Upper lobe of left lung (tissue), 6 donors: Measurements from ENCODE around the gene TSKU. TPM values are rescaled to one million over a fixed set of nuclear protein-coding genes. Genes with fewer than 3 reads are reported as not detected.

Source experiments
- ATAC-seq, 2 donors: fragments of 200-7000 bp; cut with Tn5 transposase; one replicate each; pipeline ENCODE4 v1.9.1; 2022; ENCODE audit warnings: mild to moderate bottlenecking in 2 of 2, moderate library complexity in 2 of 2; ENCODE audit not compliant: low FRiP score in 2 of 2
- DNase-seq, 2 donors: peaks; one replicate each; pipeline ENCODE4 v3.0.0-alpha.2; 2019 to 2020
- H3K27ac ChIP-seq, 4 donors: fragments of 200-600 bp; sonication (generic); one replicate each; pipeline ENCODE4 v1.5.1; 2016 to 2019
- H3K27me3 ChIP-seq, 4 donors: fragments of 200-600 bp; sonication (generic); one replicate each; pipeline ENCODE4 v1.5.1; 2017 to 2019
- H3K36me3 ChIP-seq, 4 donors: fragments of 200-600 bp; sonication (generic); one replicate each; pipeline ENCODE4 v1.5.1; 2016 to 2019
- H3K4me1 ChIP-seq, 4 donors: fragments of 200-600 bp; sonication (generic); one replicate each; pipeline ENCODE4 v1.5.1; 2018 to 2019
- H3K4me3 ChIP-seq, 4 donors: fragments of 200-600 bp; sonication (generic); one replicate each; pipeline ENCODE4 v1.5.1; 2017 to 2019; ENCODE audit warnings: mild to moderate bottlenecking in 2 of 4, moderate library complexity in 1 of 4
- H3K9me3 ChIP-seq, 4 donors: fragments of 200-600 bp; sonication (generic); one replicate each; pipeline ENCODE4 v1.5.1; 2018 to 2019
- CTCF ChIP-seq, 6 experiments: fragments of 450-650 bp in 4 of 6; fragments of 200-600 bp in 2 of 6; sonication (generic) in 2 of 6; IDR thresholded peaks; one replicate each; pipeline ENCODE4 v1.5.1; 2016 to 2019; ENCODE audit warnings: antibody characterized with exemption in 6 of 6
- EP300 ChIP-seq, 4 donors: sonication (generic); formaldehyde crosslinking; IDR thresholded peaks; one replicate each; pipeline ENCODE4 v1.5.1; 2017; ENCODE audit warnings: antibody characterized with exemption in 4 of 4, control low read depth in 2 of 4
- POLR2A ChIP-seq, 4 donors: fragments of 450-650 bp; IDR thresholded peaks; one replicate each; pipeline ENCODE4 v1.5.1; 2016 to 2017; ENCODE audit warnings: antibody characterized with exemption in 4 of 4, mild to moderate bottlenecking in 2 of 4
- POLR2AphosphoS5 ChIP-seq, 2 donors: sonication (generic); formaldehyde crosslinking; IDR thresholded peaks; one replicate each; pipeline ENCODE4 v1.5.1; 2017; ENCODE audit warnings: antibody characterized with exemption in 2 of 2
- WGBS, 2 donors: methylation state at CpG; one replicate each; pipeline ENCODE4 v1.1.5; 2017 to 2018; 5-methylcytosine and 5-hydroxymethylcytosine counted together
- total RNA-seq, 6 donors: library from RNA; depleted of rRNA in 4 of 6; stranded (reverse); fragments of >200 nt in 4 of 6; gene quantifications; one replicate each; pipeline versions ENCODE4 v1.1.0 to v1.2.1, GENCODE V29; 2016 to 2021
- donor health status: DM: no; HTN: no; CAD: no; lungs with moderate emphysema.
- donor health status: DM: no; HTN: yes; CAD: no; lungs with severe emphysema.

Gene TSKU
- total RNA-seq, 6 donors from 2014 or later = 2.1 to 19.8 (median 9.5) TPM

- H3K4me3 ChIP-seq = no peak overlapping the region
- peak; percentile 17 to 72 for DNase-seq
- H3K27ac ChIP-seq = no peak overlapping the region
- H3K27me3 ChIP-seq = no peaks in the 10 kb centered on the region
- H3K36me3 ChIP-seq = peaks cover 0 to 6% (median 2%) of the 10 kb centered on the region in 4 donors
- peaks cover 18 to 30% (median 28%) of the 10 kb centered on the region in 4 donors for H3K4me1 ChIP-seq
- TF ChIP-seq EP300 (IDR thresholded peaks at IDR 0.05) (no peak), CTCF (IDR thresholded peaks at IDR 0.05) (no peak), POLR2AphosphoS5 (IDR thresholded peaks at IDR 0.05) (no peak), POLR2A (IDR thresholded peaks at IDR 0.05) (no peak)
- no peaks in the 10 kb centered on the region for H3K9me3 ChIP-seq
- no peak for ATAC-seq
- WGBS, 2 donors = 88 to 92% methylated on average over 4 to 21 of the region's 21 CpGs
These were observed 12.3 kb downstream of the TSKU start for GRCh38 chr11:76795290-76795935.

GRCh38 chr11:76795936-76796441 lies 12.8 kb downstream of the TSKU start:
- no peak for TF ChIP-seq CTCF (IDR thresholded peaks at IDR 0.05)
- TF ChIP-seq POLR2A (IDR thresholded peaks at IDR 0.05) = no peak
- TF ChIP-seq POLR2AphosphoS5 (IDR thresholded peaks at IDR 0.05) = no peak
- TF ChIP-seq EP300 (IDR thresholded peaks at IDR 0.05) = no peak
- H3K4me3 ChIP-seq = no peak overlapping the region
- 92 to 96% methylated on average over 17 to 22 of the region's 26 CpGs for WGBS, 2 donors
- H3K9me3 ChIP-seq = no peaks in the 10 kb centered on the region
- peaks cover 18 to 30% (median 28%) of the 10 kb centered on the region in 4 donors for H3K4me1 ChIP-seq
- peaks cover 0 to 6% (median 2%) of the 10 kb centered on the region in 4 donors for H3K36me3 ChIP-seq
- DNase-seq = peak; percentile 19 to 81
- no peak overlapping the region for H3K27ac ChIP-seq
- ATAC-seq = no peak
- no peaks in the 10 kb centered on the region for H3K27me3 ChIP-seq

GRCh38 chr11:76796511-76797198 lies 13.5 kb downstream of the TSKU start:
- no peak overlapping the region for H3K4me3 ChIP-seq
- H3K27me3 ChIP-seq = no peaks in the 10 kb centered on the region
- H3K4me1 ChIP-seq = peaks cover 21 to 35% (median 31%) of the 10 kb centered on the region in 4 donors
- no peak for TF ChIP-seq POLR2A (IDR thresholded peaks at IDR 0.05)
- no peak for TF ChIP-seq EP300 (IDR thresholded peaks at IDR 0.05)
- TF ChIP-seq POLR2AphosphoS5 (IDR thresholded peaks at IDR 0.05) = no peak
- TF ChIP-seq CTCF (IDR thresholded peaks at IDR 0.05) = no peak
- no peaks in the 10 kb centered on the region for H3K9me3 ChIP-seq
- DNase-seq (peak; percentile 18 to 60), ATAC-seq (no peak)
- H3K27ac ChIP-seq = no peak overlapping the region
- peaks cover 0 to 6% (median 2%) of the 10 kb centered on the region in 4 donors for H3K36me3 ChIP-seq
- WGBS, 2 donors = 94 to 96% methylated on average over 10 to 13 of the region's 20 CpGs

- DNase-seq (peak in 1 of 2 donors; percentile 18), ATAC-seq (no peak)
- no peak overlapping the region for H3K4me3 ChIP-seq
- no peaks in the 10 kb centered on the region for H3K27me3 ChIP-seq
- H3K9me3 ChIP-seq = no peaks in the 10 kb centered on the region
- H3K27ac ChIP-seq = no peak overlapping the region
- H3K36me3 ChIP-seq = peaks cover 0 to 6% (median 2%) of the 10 kb centered on the region in 4 donors
- peaks cover 30 to 41% (median 37%) of the 10 kb centered on the region in 4 donors for H3K4me1 ChIP-seq
- WGBS, 2 donors = 92 to 94% methylated on average over 11 of the region's 11 CpGs
- TF ChIP-seq EP300 (IDR thresholded peaks at IDR 0.05) (no peak), POLR2AphosphoS5 (IDR thresholded peaks at IDR 0.05) (no peak), POLR2A (IDR thresholded peaks at IDR 0.05) (no peak), CTCF (IDR thresholded peaks at IDR 0.05) (no peak)
These were observed 14.4 kb downstream of the TSKU start for GRCh38 chr11:76797341-76798201.
